Immature natural killer cell (primary cell): ENCODE results near the gene SLC25A29. TPM values are rescaled to one million over a fixed set of nuclear protein-coding genes. Genes with fewer than 3 reads are reported as not detected.

Source experiments
- DNase-seq, 3 donors: peaks; one replicate each; pipeline ENCODE4 v3.0.0; 2022; ENCODE audit warnings: mixed read lengths in 1 of 3
- H3K27ac Mint-ChIP-seq, 6 donors: one replicate each; pipeline ENCODE4 v1.8.0; 2020; ENCODE audit warnings: mixed read lengths in 6 of 6, mild to moderate bottlenecking in 5 of 6, inconsistent platforms in 4 of 6, moderate library complexity in 3 of 6
- H3K27me3 Mint-ChIP-seq, 3 donors: one replicate each; pipeline ENCODE4 v1.8.0; 2020 to 2021; ENCODE audit warnings: low read depth in 3 of 3, mild to moderate bottlenecking in 3 of 3, mixed read lengths in 3 of 3, moderate library complexity in 3 of 3, inconsistent platforms in 1 of 3
- H3K36me3 Mint-ChIP-seq, 3 donors: one replicate each; pipeline ENCODE4 v1.8.0; 2020; ENCODE audit warnings: mixed read lengths in 3 of 3, inconsistent platforms in 2 of 3, mild to moderate bottlenecking in 2 of 3
- H3K4me1 Mint-ChIP-seq, 2 donors: one replicate each; pipeline ENCODE4 v1.8.0; 2020; ENCODE audit warnings: inconsistent platforms in 2 of 2, mild to moderate bottlenecking in 2 of 2, mixed read lengths in 2 of 2, moderate library complexity in 1 of 2
- H3K4me3 Mint-ChIP-seq, 5 donors: one replicate each; pipeline ENCODE4 v1.8.0; 2020; ENCODE audit warnings: mild to moderate bottlenecking in 5 of 5, mixed read lengths in 5 of 5, inconsistent platforms in 3 of 5, moderate library complexity in 3 of 5
- H3K9me3 Mint-ChIP-seq, 6 donors: one replicate each; pipeline ENCODE4 v1.8.0; 2020; ENCODE audit warnings: mild to moderate bottlenecking in 6 of 6, mixed read lengths in 6 of 6, inconsistent platforms in 4 of 6, moderate library complexity in 3 of 6
- polyA plus RNA-seq, 3 donors: library from polyadenylated mRNA; unstranded; fragments of 300-500 nt; fragmentation: Illumina TruSeq; gene quantifications; one replicate each; pipeline ENCODE4 v1.2.3, GENCODE V29; 2021

The SLC25A29 gene
- polyA plus RNA-seq, 3 donors from 2014 or later: 4.2 to 5.6 (median 4.6) TPM

- Mint-ChIP-seq H3K36me3 (peaks cover 34 to 36% (median 34%) of the 10 kb centered on the region in 3 donors), H3K4me1 (no peaks in the 10 kb centered on the region)
- DNase-seq: no peak
These were observed 33.6 kb upstream of the SLC25A29 start for GRCh38 chr14:100339766-100340422.

GRCh38 chr14:100336618-100337530 is 30.6 kb upstream of the SLC25A29 start:
- no peak overlapping the region for H3K27ac Mint-ChIP-seq
- H3K4me3 Mint-ChIP-seq: no peak overlapping the region
- no peaks in the 10 kb centered on the region for H3K9me3 Mint-ChIP-seq
- no peaks in the 10 kb centered on the region for H3K4me1 Mint-ChIP-seq
- peaks cover 28 to 35% (median 29%) of the 10 kb centered on the region in 3 donors for H3K36me3 Mint-ChIP-seq
- H3K27me3 Mint-ChIP-seq: no peaks in the 10 kb centered on the region
- no peak for DNase-seq

More at GRCh38 chr14:100339766-100340422, 33.6 kb upstream of the SLC25A29 start:
- H3K4me3 Mint-ChIP-seq: no peak overlapping the region
- H3K27ac Mint-ChIP-seq: no peak overlapping the region
- H3K27me3 Mint-ChIP-seq: peaks cover 0 to 4% (median 1%) of the 10 kb centered on the region in 3 donors
- no peaks in the 10 kb centered on the region for H3K9me3 Mint-ChIP-seq

- no peaks in the 10 kb centered on the region for H3K4me1 Mint-ChIP-seq
- peaks cover 0 to 1% (median 0%) of the 10 kb centered on the region in 3 donors for H3K27me3 Mint-ChIP-seq
- DNase-seq: no peak
- H3K27ac Mint-ChIP-seq: no peak overlapping the region
- no peaks in the 10 kb centered on the region for H3K9me3 Mint-ChIP-seq
- H3K36me3 Mint-ChIP-seq: peaks cover 16 to 24% (median 17%) of the 10 kb centered on the region in 3 donors
- no peak overlapping the region for H3K4me3 Mint-ChIP-seq
These were observed 28.7 kb upstream of the SLC25A29 start for GRCh38 chr14:100334904-100335303.

- Mint-ChIP-seq H3K9me3 (no peaks in the 10 kb centered on the region), H3K4me3 (no peak overlapping the region), H3K27me3 (peaks cover 0 to 1% (median 0%) of the 10 kb centered on the region in 3 donors), H3K27ac (no peak overlapping the region), H3K4me1 (no peaks in the 10 kb centered on the region), H3K36me3 (peaks cover 12 to 19% (median 12%) of the 10 kb centered on the region in 3 donors)
- no peak for DNase-seq
These were observed 27.6 kb upstream of the SLC25A29 start for GRCh38 chr14:100333827-100334226.

- H3K4me3 Mint-ChIP-seq: no peak overlapping the region
- H3K9me3 Mint-ChIP-seq: no peaks in the 10 kb centered on the region
- no peak for DNase-seq
- no peak overlapping the region for H3K27ac Mint-ChIP-seq
- H3K4me1 Mint-ChIP-seq: no peaks in the 10 kb centered on the region
- H3K27me3 Mint-ChIP-seq: peaks cover 0 to 1% (median 0%) of the 10 kb centered on the region in 3 donors
- H3K36me3 Mint-ChIP-seq: peaks cover 12 to 19% (median 12%) of the 10 kb centered on the region in 3 donors
These were observed 27.1 kb upstream of the SLC25A29 start for GRCh38 chr14:100333311-100333710.

- Mint-ChIP-seq H3K27ac (no peak overlapping the region), H3K27me3 (peaks cover 0 to 1% (median 0%) of the 10 kb centered on the region in 3 donors), H3K9me3 (no peaks in the 10 kb centered on the region), H3K4me3 (no peak overlapping the region), H3K4me1 (no peaks in the 10 kb centered on the region), H3K36me3 (peaks cover 10 to 19% (median 10%) of the 10 kb centered on the region in 3 donors)
- no peak for DNase-seq
These were observed 26.6 kb upstream of the SLC25A29 start for GRCh38 chr14:100332797-100333196.

- Mint-ChIP-seq H3K4me1 (no peaks in the 10 kb centered on the region), H3K9me3 (no peaks in the 10 kb centered on the region), H3K36me3 (peaks cover 8 to 17% (median 9%) of the 10 kb centered on the region in 3 donors), H3K27ac (no peak overlapping the region), H3K4me3 (no peak overlapping the region), H3K27me3 (peaks cover 0 to 1% (median 0%) of the 10 kb centered on the region in 3 donors)
- DNase-seq: no peak
These were observed 25.9 kb upstream of the SLC25A29 start for GRCh38 chr14:100332071-100332639.

- H3K9me3 Mint-ChIP-seq: no peaks in the 10 kb centered on the region
- no peak overlapping the region for H3K27ac Mint-ChIP-seq
- no peak for DNase-seq
- peaks cover 0 to 1% (median 0%) of the 10 kb centered on the region in 3 donors for H3K27me3 Mint-ChIP-seq
- H3K36me3 Mint-ChIP-seq: peaks cover 3 to 7% (median 5%) of the 10 kb centered on the region in 3 donors
- H3K4me1 Mint-ChIP-seq: no peaks in the 10 kb centered on the region
- H3K4me3 Mint-ChIP-seq: no peak overlapping the region
These were observed 24.2 kb upstream of the SLC25A29 start for GRCh38 chr14:100330388-100330931.

- Mint-ChIP-seq H3K4me3 (no peak overlapping the region), H3K27ac (no peak overlapping the region)
These were observed 23.7 kb upstream of the SLC25A29 start for GRCh38 chr14:100330007-100330344.

GRCh38 chr14:100329233-100330006 is 23.2 kb upstream of the SLC25A29 start:
- Mint-ChIP-seq H3K36me3 (peaks cover 0 to 1% (median 1%) of the 10 kb centered on the region in 3 donors), H3K9me3 (no peaks in the 10 kb centered on the region), H3K27ac (no peak overlapping the region), H3K4me3 (no peak overlapping the region), H3K4me1 (no peaks in the 10 kb centered on the region), H3K27me3 (peaks cover 0 to 1% (median 0%) of the 10 kb centered on the region in 3 donors)
- no peak for DNase-seq

More at GRCh38 chr14:100330007-100330344, 23.7 kb upstream of the SLC25A29 start:
- no peak for DNase-seq
- H3K36me3 Mint-ChIP-seq: peaks cover 3 to 7% (median 5%) of the 10 kb centered on the region in 3 donors
- peaks cover 0 to 1% (median 0%) of the 10 kb centered on the region in 3 donors for H3K27me3 Mint-ChIP-seq
- no peaks in the 10 kb centered on the region for H3K9me3 Mint-ChIP-seq
- H3K4me1 Mint-ChIP-seq: no peaks in the 10 kb centered on the region

- no peak for DNase-seq
- H3K36me3 Mint-ChIP-seq: no peaks in the 10 kb centered on the region
- H3K27ac Mint-ChIP-seq: no peak overlapping the region
These were observed 22.4 kb upstream of the SLC25A29 start for GRCh38 chr14:100328495-100329163.

GRCh38 chr14:100327128-100327527 is 20.9 kb upstream of the SLC25A29 start:
- Mint-ChIP-seq H3K4me1 (no peaks in the 10 kb centered on the region), H3K36me3 (no peaks in the 10 kb centered on the region), H3K27me3 (peaks cover 0 to 4% (median 1%) of the 10 kb centered on the region in 3 donors), H3K27ac (no peak overlapping the region), H3K9me3 (no peaks in the 10 kb centered on the region), H3K4me3 (no peak overlapping the region)
- no peak for DNase-seq

More at GRCh38 chr14:100328495-100329163, 22.4 kb upstream of the SLC25A29 start:
- Mint-ChIP-seq H3K27me3 (peaks cover 0 to 1% (median 0%) of the 10 kb centered on the region in 3 donors), H3K9me3 (no peaks in the 10 kb centered on the region), H3K4me3 (no peak overlapping the region), H3K4me1 (no peaks in the 10 kb centered on the region)
